Measurements from ENCODE around the gene CERKL.

The CERKL gene

DNA sequence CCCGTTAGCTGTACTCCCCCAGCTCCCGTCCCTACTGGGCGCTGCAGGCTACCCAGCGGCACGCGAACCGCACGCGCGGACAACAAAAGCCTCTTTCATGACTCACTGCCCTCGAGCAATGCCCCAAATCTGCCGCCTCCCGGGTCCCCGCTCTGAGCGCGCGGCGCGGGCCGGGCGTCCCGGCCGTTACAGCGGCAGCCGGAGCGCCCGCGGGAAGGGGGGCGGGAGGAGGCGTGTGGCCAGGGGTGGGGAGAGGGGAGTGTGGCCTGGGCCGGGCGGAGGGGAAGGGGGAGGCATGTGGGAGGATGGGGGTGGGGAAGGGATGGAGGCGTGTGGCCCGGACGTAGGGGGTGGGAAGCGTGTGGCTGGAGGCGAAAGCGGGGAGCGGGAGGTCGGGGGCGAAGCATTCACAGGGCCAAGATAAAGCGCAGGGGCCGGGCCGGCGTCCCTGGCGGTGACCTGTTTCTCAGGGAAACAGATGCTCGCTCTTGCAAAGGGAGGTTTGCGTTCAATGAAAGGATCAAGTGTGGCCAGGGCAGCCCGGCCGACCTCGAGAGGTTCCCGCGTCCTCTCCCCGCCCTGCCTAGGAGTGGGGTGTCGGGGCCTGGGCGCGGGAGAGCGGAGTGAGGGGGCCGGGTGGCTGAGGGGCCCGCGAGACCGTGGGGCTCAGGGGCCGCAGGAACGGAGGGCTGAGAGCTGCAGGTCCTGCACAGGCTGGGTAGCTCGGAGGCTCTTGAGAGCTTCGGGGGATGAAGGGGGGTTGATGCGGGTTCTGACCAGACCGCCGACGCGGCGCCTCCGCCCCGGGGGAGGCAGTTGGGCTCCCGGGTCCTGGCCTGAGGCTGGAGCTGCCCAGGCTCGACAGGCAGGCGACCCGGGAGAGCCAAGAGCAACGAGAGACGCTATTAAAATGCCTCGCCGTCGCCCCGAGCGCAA is 26.9 kb upstream of the CERKL start:
- no peaks in the 10 kb centered on the region for H3K36me3 ChIP-seq (ENCODE audit: insufficient read depth, low read length)
- peaks cover 13% of the 10 kb centered on the region for H3K4me1 ChIP-seq (ENCODE audit: control insufficient read depth, insufficient read depth, low read length)
- peak overlapping the region; percentile 70 for H3K4me2 ChIP-seq (ENCODE audit: low read length)
- peaks cover 1% of the 10 kb centered on the region for H3K9me3 ChIP-seq (replicated peaks; ENCODE audit: low read length)
- peaks cover 93% of the 10 kb centered on the region for H3K27me3 ChIP-seq (ENCODE audit: control insufficient read depth, insufficient read depth, low read length)
- H3K9ac ChIP-seq (ENCODE audit: low read depth, low read length), result no peak overlapping the region
- H3K4me3 ChIP-seq (ENCODE audit: low read length), result no peak overlapping the region

GRCh38 chr2:181682795-181683517 is 26.1 kb upstream of the CERKL start:
- peak overlapping the region; percentile 70 for H3K4me2 ChIP-seq (ENCODE audit: low read length)
- peaks cover 13% of the 10 kb centered on the region for H3K4me1 ChIP-seq (ENCODE audit: control insufficient read depth, insufficient read depth, low read length)
- H3K9ac ChIP-seq (ENCODE audit: low read depth, low read length), result no peak overlapping the region
- H3K36me3 ChIP-seq (ENCODE audit: insufficient read depth, low read length), result no peaks in the 10 kb centered on the region
- H3K9me3 ChIP-seq (replicated peaks; ENCODE audit: low read length), result peaks cover 3% of the 10 kb centered on the region
- no peak overlapping the region for H3K4me3 ChIP-seq (ENCODE audit: low read length)
- peaks cover 95% of the 10 kb centered on the region for H3K27me3 ChIP-seq (ENCODE audit: control insufficient read depth, insufficient read depth, low read length)

GRCh38 chr2:181682026-181682789 is 25.3 kb upstream of the CERKL start:
- H3K4me2 ChIP-seq (ENCODE audit: low read length), result no peak overlapping the region
- no peak overlapping the region for H3K4me3 ChIP-seq (ENCODE audit: low read length)
- no peaks in the 10 kb centered on the region for H3K36me3 ChIP-seq (ENCODE audit: insufficient read depth, low read length)
- peaks cover 92% of the 10 kb centered on the region for H3K27me3 ChIP-seq (ENCODE audit: control insufficient read depth, insufficient read depth, low read length)
- H3K4me1 ChIP-seq (ENCODE audit: control insufficient read depth, insufficient read depth, low read length), result peaks cover 13% of the 10 kb centered on the region
- peaks cover 3% of the 10 kb centered on the region for H3K9me3 ChIP-seq (replicated peaks; ENCODE audit: low read length)
- no peak overlapping the region for H3K9ac ChIP-seq (ENCODE audit: low read depth, low read length)

GRCh38 chr2:181680937-181681811 is 24.3 kb upstream of the CERKL start:
- peaks cover 3% of the 10 kb centered on the region for H3K9me3 ChIP-seq (replicated peaks; ENCODE audit: low read length)
- H3K4me3 ChIP-seq (ENCODE audit: low read length), result peak overlapping the region; percentile 36
- H3K4me2 ChIP-seq (ENCODE audit: low read length), result peak overlapping the region; percentile 72
- H3K36me3 ChIP-seq (ENCODE audit: insufficient read depth, low read length), result no peaks in the 10 kb centered on the region
- peaks cover 13% of the 10 kb centered on the region for H3K4me1 ChIP-seq (ENCODE audit: control insufficient read depth, insufficient read depth, low read length)
- no peak overlapping the region for H3K9ac ChIP-seq (ENCODE audit: low read depth, low read length)
- peaks cover 89% of the 10 kb centered on the region for H3K27me3 ChIP-seq (ENCODE audit: control insufficient read depth, insufficient read depth, low read length)

GRCh38 chr2:181680055-181680936 is 23.4 kb upstream of the CERKL start, which contains the start of gene NEUROD1:
Gene NEUROD1, minus strand, starts transcription at chr2:181680517. Its CDS starts 1,657 bp downstream, at chr2:181678860.
- Histone ChIP-seq H3K4me2 (ENCODE audit: low read length) (peak within 1 kb of the TSS; percentile 72), H3K4me3 (ENCODE audit: low read length) (peak within 1 kb of the TSS; percentile 36), H3K36me3 (ENCODE audit: insufficient read depth, low read length) (no peaks in the 10 kb centered on the region), H3K9me3 (replicated peaks; ENCODE audit: low read length) (peaks cover 3% of the 10 kb centered on the region), H3K9ac (ENCODE audit: low read depth, low read length) (no peak within 1 kb of the TSS), H3K27me3 (ENCODE audit: control insufficient read depth, insufficient read depth, low read length) (peaks cover 89% of the 10 kb centered on the region), H3K4me1 (ENCODE audit: control insufficient read depth, insufficient read depth, low read length) (peaks cover 13% of the 10 kb centered on the region)

- H3K9ac ChIP-seq (ENCODE audit: low read depth, low read length), result no peak overlapping the region
- no peak overlapping the region for H3K4me3 ChIP-seq (ENCODE audit: low read length)
- peaks cover 89% of the 10 kb centered on the region for H3K27me3 ChIP-seq (ENCODE audit: control insufficient read depth, insufficient read depth, low read length)
- H3K4me2 ChIP-seq (ENCODE audit: low read length), result no peak overlapping the region
- H3K9me3 ChIP-seq (replicated peaks; ENCODE audit: low read length), result peaks cover 3% of the 10 kb centered on the region
- H3K36me3 ChIP-seq (ENCODE audit: insufficient read depth, low read length), result no peaks in the 10 kb centered on the region
- H3K4me1 ChIP-seq (ENCODE audit: control insufficient read depth, insufficient read depth, low read length), result peaks cover 13% of the 10 kb centered on the region
Observed at GRCh38 chr2:181679544-181679979, 22.7 kb upstream of the CERKL start.

GRCh38 chr2:181678861-181679543 is 22.1 kb upstream of the CERKL start:
- Histone ChIP-seq H3K4me2 (ENCODE audit: low read length) (no peak overlapping the region), H3K27me3 (ENCODE audit: control insufficient read depth, insufficient read depth, low read length) (peaks cover 89% of the 10 kb centered on the region), H3K9me3 (replicated peaks; ENCODE audit: low read length) (peaks cover 3% of the 10 kb centered on the region)

DNA sequence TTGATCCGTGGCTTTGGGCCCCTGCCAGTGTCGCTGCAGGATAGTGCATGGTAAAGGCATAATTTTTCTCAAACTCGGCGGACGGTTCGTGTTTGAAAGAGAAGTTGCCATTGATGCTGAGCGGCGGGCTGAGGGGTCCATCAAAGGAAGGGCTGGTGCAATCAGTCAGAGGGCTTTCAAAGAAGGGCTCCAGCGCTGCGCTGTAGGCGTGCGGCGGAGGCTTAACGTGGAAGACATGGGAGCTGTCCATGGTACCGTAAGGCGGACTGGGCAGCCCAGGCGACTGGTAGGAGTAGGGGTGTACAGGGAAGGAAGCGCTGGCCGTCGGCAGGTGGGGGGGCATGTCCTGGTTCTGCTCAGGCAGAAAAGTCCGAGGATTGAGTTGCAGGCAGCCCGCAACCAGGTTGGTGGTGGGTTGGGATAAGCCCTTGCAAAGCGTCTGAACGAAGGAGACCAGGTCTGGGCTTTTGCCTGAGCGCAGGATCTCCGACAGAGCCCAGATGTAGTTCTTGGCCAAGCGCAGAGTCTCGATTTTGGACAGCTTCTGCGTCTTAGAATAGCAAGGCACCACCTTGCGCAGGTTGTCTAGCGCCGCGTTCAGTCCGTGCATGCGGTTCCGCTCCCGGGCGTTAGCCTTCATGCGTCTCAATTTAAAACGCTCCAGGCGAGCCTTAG is 21.1 kb upstream of the CERKL start:
- peaks cover 9% of the 10 kb centered on the region for H3K4me1 ChIP-seq (ENCODE audit: control insufficient read depth, insufficient read depth, low read length)
- H3K9me3 ChIP-seq (replicated peaks; ENCODE audit: low read length), result peaks cover 3% of the 10 kb centered on the region
- no peak overlapping the region for H3K4me3 ChIP-seq (ENCODE audit: low read length)
- peaks cover 88% of the 10 kb centered on the region for H3K27me3 ChIP-seq (ENCODE audit: control insufficient read depth, insufficient read depth, low read length)
- H3K4me2 ChIP-seq (ENCODE audit: low read length), result peak overlapping the region; percentile 33
- H3K36me3 ChIP-seq (ENCODE audit: insufficient read depth, low read length), result no peaks in the 10 kb centered on the region
- no peak overlapping the region for H3K9ac ChIP-seq (ENCODE audit: low read depth, low read length)

More at GRCh38 chr2:181678861-181679543, 22.1 kb upstream of the CERKL start:
- H3K36me3 ChIP-seq (ENCODE audit: insufficient read depth, low read length), result no peaks in the 10 kb centered on the region
- no peak overlapping the region for H3K9ac ChIP-seq (ENCODE audit: low read depth, low read length)
- no peak overlapping the region for H3K4me3 ChIP-seq (ENCODE audit: low read length)
- peaks cover 13% of the 10 kb centered on the region for H3K4me1 ChIP-seq (ENCODE audit: control insufficient read depth, insufficient read depth, low read length)

DNA sequence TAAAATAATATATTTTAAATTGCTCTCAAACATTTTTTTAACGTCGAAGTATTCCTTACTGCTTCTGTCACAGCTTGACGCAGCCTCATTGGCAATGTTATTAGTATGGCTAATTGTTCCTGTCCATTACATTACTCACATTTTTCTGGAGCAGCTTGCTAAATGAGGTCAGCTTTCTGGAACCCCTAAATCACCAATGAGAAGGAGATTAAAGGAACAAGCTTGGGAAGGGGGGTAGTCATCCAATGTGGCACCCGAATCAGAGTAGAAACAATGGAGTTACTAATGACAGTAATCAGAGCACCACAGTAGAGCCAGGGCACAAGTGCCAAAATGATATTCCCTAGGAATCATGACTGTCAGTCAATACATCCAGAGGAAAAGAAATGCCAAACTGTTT is 18.3 kb upstream of the CERKL start:
- H3K9me3 ChIP-seq (replicated peaks; ENCODE audit: low read length), result peaks cover 3% of the 10 kb centered on the region
- no peak overlapping the region for H3K4me3 ChIP-seq (ENCODE audit: low read length)
- H3K27me3 ChIP-seq (ENCODE audit: control insufficient read depth, insufficient read depth, low read length), result peaks cover 74% of the 10 kb centered on the region
- no peak overlapping the region for H3K4me2 ChIP-seq (ENCODE audit: low read length)
- no peak overlapping the region for H3K9ac ChIP-seq (ENCODE audit: low read depth, low read length)
- no peaks in the 10 kb centered on the region for H3K36me3 ChIP-seq (ENCODE audit: insufficient read depth, low read length)
- H3K4me1 ChIP-seq (ENCODE audit: control insufficient read depth, insufficient read depth, low read length), result no peaks in the 10 kb centered on the region

All from skeletal muscle satellite cell (primary cell).